NCI-H69 (cell line): Measurements from ENCODE around the gene CCDC97.
"Not testable (repeated sequence)": the region's sequence is repeated elsewhere in the genome, so short reads cannot be mapped to it uniquely, and the experiment has no call there.

Experiments used
- DNase-seq: peaks from one replicate; lab custom pipeline; 2025; lab: John Stamatoyannopoulos, UW

Gene CCDC97

DNA sequence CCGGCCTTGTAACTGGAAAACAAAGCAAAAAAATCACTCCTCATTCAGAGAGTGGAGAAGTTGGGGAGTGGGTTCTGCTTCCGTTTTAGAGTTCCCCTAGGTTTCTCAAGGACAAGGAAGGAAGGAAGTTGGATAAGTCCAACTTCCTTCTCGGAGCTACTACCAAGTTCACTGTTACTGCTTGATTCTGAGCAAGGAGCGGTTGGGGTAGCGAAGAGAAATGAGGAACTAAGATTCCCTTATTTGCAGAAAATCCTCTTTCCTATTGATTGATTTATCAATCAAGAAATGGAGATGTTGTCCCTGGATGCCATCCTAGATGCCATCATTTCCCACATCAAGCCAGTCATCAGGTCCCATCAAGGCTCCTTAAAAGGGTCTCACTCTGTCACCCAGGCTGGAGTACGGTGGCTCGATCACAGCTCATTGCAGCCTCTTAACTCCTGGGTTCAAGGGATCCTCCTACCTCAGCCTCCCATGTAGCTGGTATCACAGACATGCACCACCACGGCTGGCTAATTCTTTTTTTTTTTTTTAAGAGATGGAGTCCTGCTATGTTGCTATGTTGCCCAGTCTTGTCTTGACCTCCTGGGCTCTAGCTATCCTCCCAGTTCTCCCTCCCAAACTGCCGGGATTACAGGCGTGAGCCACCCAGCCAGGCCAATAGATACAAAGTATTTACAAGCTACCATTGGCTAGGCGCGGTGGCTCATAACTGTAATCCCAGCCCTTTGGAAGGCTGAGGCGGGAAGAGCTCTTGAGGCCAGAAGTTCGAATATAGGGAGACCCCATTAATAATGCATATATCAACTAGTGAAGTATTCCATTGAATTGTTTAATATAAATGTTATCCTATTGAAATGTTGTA, 54.8 kb downstream of the CCDC97 start:
- no peak for DNase-seq

DNA sequence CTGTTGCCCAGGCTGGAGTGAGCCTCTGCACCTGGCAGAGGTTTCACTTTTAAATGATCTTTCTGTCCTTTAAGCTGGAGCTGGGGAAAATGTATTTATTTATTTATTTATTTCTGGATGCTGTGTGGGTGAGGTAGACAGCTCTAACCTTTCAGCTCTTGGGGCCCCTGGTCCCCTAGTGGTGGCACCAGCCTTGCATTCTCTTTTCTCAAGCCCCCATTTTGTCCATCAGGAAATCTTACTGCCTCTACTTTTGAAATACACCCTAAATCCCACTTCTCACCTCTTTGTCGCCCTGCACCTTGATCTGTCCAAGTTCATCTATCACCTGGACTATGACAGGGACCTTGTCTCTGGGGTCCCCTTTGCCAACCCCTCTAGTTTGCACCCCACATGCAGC, 56.1 kb downstream of the CCDC97 start:
- no peak for DNase-seq

DNA sequence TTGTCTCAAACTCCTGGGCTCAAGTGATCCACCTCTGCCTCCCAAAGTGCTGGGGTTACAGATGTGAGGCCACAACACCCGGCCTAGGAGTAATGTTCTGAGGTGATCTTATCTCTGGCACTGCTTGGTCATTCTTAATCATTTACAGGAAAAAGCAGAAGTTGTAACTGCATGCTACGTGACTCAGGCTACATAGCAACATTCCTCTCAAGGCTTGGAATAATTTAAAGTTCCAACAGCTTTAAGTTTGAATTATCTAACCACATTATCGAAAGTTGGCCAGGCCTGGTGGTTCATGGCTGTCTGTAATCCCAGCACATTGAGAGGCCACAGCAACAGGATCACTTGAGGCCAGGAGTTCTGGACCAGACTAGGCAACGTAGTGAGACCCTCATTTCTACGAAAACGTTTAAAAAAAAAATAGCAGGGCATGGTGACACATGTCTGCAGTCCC, 57.9 kb downstream of the CCDC97 start:
- no peak for DNase-seq

DNA sequence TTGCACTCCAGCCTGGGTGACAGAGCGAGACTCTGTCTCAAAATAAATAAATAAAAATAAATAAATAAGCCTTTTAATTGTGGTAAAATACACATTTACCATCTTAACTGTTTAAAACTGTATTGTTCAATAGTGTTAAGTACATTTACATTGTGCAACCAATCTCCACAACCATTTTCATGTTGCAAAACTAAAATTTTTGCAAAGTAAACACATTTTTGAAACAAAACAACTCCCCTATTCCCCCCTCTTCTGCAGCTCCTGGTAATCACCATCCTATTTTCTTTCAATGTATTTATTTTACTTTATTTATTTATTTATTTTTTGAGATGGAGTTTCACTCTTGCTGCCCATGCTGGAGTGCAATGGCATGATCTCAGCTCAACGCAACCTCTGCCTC, 59.8 kb downstream of the CCDC97 start:
- DNase-seq = no peak

DNA sequence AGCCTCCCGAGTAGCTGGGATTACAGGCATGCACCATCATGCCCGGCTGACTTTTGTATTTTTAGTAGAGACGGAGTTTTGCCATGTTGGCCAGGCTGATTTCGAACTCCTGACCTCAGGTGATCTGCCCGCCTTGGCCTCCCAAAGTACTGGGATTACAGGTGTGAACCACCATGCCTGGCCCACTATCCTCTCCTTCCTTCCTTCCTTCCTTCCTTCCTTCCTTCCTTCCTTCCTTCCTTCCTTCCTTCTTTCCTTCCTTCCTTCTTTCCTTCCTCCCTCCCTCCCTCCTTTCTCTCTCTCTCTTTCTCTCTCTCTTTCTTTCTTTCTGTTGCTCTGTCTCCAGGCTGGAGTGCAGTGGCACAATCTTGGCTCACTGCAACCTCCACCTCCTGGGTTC, 61.1 kb downstream of the CCDC97 start:
- not testable (repeated sequence) for DNase-seq

DNA sequence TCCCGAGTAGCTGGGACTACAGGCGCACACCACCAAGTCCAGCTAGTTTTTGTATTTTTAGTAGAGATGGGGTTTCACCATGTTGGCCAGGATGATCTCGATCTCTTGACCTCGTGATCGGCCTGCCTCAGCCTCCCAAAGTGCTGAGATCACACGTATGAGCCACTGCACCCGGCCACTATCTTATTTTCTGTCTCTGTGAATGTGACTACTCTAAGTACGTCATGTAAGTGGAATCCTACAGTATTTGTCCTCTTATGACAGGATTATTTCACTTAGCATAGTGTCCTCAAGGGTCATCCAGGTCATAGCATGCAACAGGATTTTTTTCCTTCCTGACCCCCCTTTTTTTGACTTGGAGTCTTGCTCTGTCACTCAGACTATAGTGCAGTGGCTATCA, 61.6 kb downstream of the CCDC97 start:
- no peak for DNase-seq

DNA sequence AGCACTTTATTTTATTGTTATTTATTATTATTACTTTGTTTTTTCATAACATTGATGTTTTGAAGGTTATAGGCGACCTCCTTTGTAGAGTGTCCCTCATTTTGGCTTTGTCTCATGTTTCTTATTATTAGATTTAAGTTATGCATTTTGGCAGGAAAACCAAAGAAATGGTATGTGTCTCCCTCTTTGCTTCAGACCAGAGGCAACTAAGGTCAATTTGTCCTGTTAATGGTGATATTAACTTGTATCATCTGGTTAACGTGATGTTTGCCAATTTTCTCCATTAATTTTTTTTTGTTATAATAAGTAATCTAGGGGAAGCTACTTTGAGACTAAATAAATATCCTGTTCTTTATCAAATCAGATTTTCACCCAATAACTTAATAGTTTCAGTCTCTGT, 62.5 kb downstream of the CCDC97 start:
- DNase-seq = no peak

DNA sequence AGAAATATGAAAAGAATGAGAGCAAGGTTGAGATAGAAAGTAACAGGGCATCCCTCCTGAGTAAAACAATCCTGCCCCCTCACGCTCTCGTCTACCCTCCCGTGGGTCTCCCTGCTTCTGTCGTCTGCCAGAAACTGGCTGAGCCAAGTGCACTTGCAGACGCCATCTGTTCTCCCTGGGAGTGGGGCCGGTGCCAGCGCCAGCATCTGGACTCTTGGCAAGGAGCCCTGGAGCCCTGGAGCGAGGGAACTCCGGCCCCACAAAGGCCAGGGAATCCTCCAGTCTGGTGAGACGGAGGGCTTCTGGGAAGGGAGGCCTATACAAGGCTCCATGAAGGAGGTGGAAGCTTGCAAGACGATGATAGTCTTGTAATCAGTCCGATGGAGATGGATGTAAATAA, 64.0 kb downstream of the CCDC97 start:
- peak; percentile 98 for DNase-seq
